Measurements from ENCODE around the gene TRAPPC3L.
A peak's percentile ranks its signal among the peaks of the same experiment; 100 is the strongest.

TRAPPC3L gene

DNA sequence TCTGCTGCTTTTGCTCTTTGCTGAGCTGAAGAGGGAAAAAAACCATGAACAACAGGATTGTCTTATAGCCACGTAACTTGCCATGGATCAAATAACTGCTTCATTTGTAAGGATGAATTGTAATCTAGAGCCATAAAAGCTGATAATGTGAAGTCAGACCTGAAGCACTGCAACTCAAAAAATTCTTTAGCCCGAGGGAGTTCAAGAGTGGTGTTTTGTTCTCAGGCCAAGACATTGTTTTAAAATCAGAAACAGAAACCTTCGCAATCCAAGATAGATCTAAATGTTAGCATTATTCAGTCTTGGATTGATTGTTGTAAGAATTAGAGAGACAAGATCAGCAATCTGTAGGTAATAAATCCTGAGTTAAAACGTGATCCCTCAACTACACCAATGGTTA is at the start of gene TRAPPC3L:
TRAPPC3L (minus strand) TSS at position 34 of the 400 bp plus-strand sequence. CDS start 170 bp downstream, outside the sequence.
- DNase-seq (ENCODE audit: low read depth) = no peak

DNA sequence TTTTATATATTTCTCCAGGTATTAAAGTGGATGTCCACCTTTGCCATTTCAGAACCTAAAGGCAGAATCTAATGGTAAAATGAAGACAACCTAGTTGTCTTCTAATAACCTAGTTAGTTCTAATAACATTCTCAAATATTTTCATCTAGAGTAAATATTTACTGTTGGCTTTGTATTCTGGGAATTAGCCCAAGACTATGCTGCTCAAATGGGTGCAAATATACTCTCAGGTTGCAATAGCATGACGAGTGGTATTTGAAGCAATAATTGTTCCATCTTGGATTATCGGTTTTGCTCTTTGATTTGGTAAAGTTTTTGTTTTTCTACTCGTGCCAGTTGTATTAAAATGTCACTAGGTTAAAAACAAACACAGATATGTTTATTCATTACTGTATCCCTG is 49.8 kb upstream of the TRAPPC3L start:
- DNase-seq (ENCODE audit: low read depth) = no peak

DNA sequence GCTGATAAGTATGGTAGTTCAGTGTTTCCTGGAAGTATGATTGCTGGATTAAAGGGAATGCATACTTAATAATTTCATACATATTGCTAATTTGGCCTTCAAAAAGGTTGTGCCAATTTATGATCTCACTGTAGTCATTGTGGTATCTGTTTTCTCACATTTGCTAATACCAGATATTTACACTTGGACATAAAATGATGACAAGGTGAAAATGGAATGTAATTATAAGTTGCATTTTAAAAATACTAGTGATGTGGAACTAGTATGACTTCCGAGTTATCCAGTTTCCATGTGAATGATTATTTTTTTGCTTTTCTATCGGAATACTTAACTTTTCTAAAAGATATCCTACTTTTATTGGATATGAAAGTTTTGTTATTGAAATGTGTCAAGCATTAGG is 41.3 kb upstream of the TRAPPC3L start:
- DNase-seq (ENCODE audit: low read depth) = no peak

DNA sequence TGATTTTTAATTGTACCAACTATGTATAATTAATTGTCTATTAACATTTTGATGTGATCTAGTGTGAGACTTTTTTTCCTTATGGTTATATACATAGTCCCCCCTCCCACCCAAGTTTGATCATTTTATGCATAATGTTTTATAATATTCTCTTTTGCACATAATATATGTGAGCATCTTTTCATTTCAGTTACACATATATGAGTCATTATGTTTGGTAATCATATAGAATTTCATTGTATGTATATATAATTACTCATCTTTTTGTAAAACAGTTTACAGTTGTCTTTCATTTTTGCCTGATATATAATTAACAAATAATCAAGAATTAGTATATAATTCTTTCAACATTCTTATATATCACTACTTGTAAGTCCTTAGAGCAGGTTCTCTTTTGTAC is 40.8 kb upstream of the TRAPPC3L start:
- DNase-seq (ENCODE audit: low read depth) = no peak

DNA sequence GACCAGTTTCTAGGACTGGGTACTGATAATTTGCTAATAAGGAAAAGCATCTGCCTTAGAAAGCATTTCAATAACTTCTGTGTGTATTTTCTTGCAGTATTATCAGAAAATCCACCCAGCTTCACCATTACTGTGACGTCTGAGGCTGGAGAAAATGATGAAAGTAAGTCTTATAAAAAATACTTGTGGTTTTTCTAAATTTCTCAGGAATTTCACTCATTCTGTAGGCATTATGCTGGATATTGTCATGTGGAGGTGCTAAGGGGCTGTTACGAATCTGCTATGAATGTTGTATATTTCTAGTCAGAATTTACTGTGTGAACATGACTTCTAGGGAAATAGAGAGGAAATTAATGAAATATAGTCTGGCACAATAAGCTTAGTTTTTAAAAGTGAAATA is 34.7 kb upstream of the TRAPPC3L start:
- no peak for DNase-seq (ENCODE audit: low read depth)

DNA sequence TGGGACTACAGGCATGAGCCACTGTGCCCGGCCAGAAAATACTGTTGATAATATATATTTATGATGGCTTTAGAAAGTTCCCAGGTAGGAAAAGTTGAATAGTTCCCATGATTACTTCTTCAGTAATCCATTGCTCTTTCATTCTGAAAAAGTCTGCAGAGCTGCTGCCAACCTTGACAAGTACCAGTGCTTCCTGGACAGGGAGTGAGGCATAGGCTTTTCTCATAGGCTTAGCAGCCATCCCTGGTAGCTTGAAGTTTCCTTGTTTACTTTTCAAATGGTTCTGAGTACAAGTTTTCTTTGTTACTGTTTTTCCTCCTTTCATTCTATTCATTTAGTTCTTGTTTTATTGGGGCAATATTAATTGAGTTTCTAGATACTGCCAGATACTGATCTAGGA is 33.7 kb upstream of the TRAPPC3L start:
- no peak for DNase-seq (ENCODE audit: low read depth)

DNA sequence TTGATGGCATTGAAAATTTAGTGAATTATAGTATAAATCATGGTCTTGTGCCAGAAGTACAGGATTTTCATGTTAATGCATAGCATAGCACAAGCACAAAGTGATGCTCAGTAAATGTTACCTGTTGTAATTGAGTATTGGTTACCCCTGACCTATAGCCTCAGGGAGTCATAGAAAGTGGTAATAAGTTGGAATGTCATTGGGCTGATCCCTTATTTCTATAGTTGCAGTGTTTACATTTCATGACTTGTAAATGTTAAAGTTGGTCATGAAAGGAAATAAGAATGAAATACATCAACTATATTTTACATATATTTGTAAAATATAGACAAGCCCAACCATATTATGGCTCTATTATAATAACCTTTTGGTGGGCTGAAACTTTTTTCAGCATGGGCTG is 32.9 kb upstream of the TRAPPC3L start:
- no peak for DNase-seq (ENCODE audit: low read depth)

DNA sequence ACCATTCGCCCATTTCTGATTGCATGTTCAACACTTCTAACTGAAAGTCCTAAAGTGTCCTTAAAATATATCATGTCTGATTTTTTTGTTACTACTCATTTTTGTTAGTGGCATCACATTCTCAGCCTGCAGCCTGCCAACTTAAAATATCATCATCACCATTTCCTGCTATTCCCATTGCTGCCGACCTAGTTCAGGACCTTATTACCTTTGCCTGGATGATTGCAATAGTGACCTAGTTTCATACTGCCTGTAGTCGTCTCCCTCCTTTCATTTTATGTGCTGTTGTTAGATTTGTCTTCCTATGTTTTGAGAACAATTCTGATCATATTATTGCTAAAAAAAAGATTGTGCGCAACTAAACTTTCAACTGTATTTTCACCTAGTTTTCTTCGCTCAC is 32.0 kb upstream of the TRAPPC3L start:
- no peak for DNase-seq (ENCODE audit: low read depth)

DNA sequence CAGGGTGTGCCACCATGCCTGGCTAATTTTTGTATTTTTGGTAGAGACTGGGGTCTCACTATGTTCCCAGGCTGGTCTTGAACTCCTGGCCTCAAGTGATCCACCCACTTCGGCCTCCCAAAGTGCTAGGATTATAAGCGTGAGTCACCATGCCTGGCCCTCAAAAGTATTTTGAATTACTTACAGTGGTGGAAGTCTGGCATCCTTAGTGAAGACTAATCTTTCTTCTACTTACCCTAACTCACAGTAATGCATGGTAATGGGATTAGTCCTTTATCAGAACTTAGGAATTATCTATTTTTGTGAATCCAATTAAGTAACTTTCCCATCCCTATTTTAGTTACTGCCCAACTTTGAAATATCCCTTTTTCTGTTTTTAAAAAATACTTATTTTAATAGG is 29.7 kb upstream of the TRAPPC3L start:
- DNase-seq (ENCODE audit: low read depth) = no peak

DNA sequence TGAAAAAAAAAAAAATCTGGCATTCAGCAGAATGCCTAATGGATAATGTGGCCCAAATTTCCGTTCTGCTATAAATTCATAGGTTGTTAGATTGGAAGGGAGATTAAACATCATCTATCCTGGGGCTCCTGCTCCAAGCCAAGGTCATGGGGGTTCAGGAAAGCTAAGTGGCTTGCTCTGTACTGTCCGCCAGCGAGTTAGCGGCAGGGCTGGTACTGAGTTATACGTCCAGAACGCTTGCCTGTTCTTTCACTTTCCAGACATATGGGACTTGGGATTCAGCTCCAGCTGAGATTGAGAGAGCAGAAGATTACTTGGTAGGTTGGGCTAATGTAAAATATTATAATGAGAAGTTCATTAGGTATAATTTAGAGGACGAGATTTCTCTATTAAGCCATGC is 26.7 kb upstream of the TRAPPC3L start:
- no peak for DNase-seq (ENCODE audit: low read depth)

DNA sequence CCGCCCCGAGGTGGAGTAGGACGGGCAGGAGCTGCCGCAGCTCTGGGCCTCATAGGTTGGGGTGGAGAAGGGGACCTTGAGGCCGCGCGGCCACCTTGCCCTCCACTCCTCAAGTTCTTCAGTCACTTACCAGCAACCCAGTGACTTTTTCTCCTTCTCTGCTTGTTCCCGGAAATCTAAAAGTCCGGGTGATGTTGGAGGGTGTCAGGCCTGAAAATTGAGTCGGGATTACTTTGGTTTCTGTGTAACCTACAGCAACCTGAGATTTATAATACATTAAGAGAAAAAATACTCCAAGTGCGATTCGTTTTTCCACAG is 26.2 kb upstream of the TRAPPC3L start:
- no peak for DNase-seq (ENCODE audit: low read depth)

DNA sequence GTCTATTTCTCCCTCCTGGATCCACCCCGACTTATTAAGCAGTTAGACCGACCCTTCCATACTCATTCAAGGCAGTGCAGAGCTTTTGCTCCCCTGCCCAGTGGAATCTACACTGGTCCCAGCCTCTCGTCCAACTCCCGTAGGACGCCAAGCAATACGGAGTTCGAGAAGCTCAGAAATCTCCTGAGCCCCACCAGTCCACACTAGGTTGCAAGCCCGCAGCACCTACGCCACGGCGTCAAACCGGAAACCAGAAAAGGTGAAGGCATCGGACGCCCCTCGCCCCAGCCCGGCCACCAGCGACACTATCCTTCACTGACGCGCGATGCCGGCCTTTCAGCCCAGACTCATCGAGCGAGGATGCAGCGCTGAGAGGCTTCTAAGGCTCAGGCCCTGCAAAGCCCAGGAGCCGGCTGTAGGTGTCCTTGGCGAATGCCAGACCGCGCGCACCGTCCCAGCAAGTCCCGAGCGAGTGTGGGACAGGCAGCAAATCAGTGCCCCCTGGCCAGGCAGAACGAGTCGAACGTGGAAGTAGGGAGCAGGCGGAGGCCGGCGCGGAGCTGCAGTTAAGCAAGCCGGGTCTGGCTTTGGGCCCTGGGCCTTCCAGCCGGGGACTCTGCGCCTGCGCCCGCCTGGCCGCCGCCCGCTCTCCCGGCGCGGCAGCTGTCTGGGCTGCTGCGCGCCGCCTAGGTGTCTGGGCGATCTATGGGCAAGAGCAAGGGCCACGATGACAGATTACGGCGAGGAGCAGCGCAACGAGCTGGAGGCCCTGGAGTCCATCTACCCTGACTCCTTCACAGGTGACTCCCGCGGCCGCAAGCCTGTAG is 25.6 kb upstream of the TRAPPC3L start, which contains the start of gene RWDD1:
RWDD1 (plus strand) TSS at position 649 of the 827 bp plus-strand sequence; CDS start at position 728, 79 bp downstream.
- DNase-seq (ENCODE audit: low read depth) = peak; percentile 94

DNA sequence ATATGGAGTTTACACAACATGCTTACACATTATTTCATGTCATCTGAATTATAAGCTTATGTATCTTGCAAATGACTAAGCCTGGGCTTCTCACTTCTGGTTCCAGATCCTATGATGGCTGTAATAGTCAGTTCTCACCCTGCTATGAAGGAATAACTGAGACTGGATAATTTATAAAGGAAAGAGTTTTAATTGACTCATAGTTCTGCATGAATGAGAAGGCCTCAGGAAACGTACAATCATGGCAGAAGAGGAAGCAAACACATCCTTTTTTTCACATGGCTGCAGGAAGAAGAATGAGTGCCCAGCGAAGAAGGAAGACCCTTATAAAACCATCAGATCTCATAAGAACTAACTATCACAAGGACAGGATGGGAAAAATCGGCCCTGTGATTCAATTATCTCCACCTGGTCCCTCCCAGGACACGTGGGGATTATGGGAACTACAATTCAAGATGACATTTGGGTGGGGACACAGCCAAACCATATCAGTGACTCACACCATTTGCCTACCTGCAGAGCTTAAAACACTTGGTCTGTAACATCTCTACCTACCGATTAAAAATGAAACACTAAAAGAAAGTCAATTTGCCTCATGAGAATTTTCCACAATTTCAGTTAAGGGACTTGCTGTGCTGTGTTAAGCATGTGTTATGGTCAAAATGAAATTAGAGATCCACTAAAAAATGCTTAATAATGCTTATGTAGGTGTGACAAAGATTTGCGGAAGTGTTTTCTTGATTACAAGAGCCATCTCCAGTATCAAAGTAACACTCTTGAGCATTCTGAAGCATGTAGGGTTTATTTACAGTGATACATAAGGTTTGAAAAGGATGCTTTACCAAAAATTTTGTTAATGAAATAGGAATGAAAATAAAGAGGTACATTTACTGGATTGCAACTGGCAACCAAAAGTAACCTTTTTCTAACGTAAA is 23.6 kb upstream of the TRAPPC3L start:
- no peak for DNase-seq (ENCODE audit: low read depth)

DNA sequence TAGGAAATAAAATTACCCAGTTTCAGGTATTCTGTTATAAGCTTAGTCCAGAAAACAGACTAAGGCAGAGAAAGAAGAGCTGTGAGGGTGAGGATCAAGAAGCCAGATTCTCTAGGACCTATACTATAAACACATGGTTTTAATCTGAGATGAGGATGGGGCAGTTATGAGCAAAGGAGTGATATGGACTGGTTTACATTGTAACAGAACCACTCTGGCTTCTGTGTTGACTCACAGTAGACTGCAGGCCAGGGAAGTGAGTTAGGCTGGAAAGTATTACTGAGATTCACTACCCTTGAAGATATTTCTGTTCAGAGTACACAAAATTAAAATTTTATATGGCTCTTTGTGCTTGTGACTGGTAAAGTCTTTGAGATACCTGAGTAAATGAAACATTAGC is 22.6 kb upstream of the TRAPPC3L start:
- DNase-seq (ENCODE audit: low read depth) = no peak

DNA sequence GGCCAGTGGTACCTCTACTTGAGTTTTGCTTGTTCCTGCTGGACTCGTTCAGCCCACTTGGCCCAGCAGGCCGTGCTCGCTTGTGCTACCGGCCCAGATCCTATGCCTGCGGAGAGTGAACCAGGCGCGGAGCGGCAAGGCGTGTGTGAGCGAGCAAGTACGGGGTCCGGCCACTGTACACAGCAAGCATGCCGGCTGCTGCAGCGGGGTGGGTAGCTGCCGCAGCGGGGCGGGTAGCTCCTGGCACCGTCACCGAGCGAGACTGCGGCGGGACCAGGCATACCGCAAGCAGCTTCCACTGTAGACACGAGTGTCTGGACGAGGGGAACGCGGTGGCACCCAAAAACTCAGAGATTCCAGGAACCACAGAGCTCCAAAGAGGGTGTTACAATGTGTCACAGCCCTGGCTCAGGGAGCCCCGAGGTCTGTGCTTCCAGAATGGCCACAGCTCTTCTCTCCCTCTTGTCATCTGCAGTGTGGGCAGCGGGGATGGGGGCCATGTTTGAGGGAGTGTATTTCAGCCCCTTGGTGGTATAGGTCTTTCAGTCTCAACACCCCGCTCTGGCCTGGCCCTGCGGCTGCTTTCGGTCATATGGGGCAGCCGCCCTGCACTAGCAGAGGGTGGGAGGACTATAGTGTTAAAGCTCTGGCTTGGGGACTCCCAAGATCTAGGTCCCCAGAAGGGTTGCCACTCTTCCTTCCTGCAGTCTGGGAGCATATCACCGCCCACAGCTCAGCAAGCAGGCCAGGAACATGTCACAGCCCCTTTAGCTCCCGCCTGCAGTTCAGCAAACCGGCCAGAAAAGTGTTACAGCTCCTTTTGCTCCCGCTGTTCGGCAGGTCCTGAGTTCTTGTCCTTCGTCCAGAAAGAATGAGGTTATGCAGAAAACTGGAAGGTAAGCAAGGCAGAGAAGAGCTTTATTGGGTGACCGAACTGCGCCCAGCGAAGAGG is 19.7 kb upstream of the TRAPPC3L start:
- DNase-seq (ENCODE audit: low read depth) = no peak

DNA sequence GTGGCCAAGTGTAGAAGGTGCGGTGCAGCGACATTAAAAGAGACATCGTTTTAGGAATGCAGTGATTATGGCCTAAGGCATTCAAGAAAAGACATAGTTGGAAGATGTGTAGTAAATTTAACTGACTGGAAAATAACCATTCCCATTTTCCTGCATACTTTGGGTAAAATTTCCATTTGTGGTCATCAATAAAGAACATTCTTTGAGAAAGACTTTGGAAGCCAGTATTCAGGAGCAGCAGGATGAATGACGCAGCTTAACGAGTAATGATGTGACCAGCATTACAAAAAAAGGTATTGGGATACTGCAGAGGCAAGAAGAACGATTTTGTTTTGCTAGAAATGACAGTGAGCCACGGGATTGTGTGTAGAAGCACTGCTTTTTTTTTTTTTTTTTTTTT is 18.8 kb upstream of the TRAPPC3L start:
- no peak for DNase-seq (ENCODE audit: low read depth)

DNA sequence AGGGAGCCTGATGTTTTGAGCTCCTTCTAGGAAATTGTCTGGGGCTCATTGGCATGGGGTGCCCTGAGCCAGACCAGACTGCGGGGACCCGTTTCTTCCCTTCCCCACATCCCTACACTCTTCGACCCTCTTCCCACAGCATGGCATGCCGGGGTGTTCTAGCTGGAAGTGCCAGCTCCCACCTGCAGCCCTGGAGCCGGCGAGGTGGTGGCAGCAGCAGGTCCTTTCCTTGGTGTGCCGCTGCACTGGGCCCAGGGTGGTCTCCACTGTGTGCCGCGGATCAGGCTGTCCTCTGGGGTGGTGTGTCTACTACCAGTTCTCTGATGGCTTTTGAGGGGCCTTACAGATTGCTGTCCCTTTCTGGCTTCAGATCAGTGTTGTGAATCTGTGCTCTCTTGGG is 18.3 kb upstream of the TRAPPC3L start:
- DNase-seq (ENCODE audit: low read depth) = no peak

DNA sequence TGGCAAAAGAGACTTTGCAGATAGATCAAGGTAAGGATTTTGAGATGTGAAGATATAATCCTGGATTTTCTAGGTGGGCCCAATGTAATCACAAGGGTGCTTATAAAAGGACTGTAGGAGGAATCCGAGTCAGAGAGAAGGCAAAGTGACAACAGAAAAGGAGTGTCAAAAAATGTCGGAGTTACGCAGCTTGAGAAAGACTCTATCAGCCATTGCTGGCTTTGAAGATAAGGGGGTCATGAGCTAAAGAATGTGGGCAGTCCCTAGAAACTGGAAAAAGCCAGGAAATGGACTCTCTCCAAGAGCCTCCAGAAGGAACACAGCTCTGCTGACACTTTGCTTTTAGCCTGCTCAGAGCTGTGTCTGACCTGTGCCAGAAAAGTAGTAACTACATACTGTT is 17.1 kb upstream of the TRAPPC3L start:
- no peak for DNase-seq (ENCODE audit: low read depth)

DNA sequence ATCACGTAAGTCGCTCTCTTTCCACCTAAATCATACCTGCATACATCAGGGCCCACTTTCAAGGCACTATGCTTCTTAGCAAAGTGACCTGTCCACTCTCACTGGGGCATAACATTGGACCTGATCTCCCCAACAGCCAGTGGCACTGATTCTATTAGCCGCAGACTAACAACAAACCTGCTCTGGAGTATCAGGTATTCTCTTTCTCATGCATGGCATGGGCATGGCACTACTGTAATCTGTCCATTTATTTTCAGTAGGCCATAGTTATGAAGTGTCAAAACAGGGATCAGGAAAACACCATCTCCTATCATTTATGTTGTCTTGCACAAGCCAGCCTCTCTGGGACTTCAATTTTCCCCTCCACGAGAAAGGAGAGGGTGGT is 16.5 kb upstream of the TRAPPC3L start:
- no peak for DNase-seq (ENCODE audit: low read depth)

DNA sequence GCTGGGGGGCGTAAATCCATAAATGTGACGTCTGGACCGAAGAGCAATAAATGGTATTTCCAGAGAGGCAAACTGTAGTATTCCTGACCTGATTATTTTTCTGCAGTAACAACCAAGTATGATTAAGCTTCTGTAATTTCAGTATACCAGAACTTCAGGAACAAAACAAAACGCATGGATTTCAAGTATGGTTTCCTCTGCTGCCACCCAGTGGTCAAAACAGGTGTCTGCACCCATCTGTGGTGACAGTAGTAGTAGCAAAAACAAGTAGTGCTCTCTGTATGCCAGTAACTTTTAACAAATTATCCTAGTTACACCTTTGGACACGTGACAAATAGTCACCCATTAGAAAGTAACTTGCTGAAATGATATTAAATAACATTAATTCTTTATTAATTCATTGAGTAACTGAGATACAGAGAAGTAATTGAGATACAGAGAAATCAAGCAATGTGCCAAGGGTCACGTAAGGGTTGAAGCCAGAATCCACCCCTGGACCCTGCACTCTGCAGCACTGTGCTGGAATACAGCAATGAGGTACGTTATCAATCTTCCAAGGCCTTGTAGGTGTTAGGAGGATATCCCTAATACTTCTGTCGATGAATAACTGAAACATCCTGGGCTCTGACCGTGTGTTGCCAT is 16.0 kb upstream of the TRAPPC3L start:
- peak; percentile 32 for DNase-seq (ENCODE audit: low read depth)

DNA sequence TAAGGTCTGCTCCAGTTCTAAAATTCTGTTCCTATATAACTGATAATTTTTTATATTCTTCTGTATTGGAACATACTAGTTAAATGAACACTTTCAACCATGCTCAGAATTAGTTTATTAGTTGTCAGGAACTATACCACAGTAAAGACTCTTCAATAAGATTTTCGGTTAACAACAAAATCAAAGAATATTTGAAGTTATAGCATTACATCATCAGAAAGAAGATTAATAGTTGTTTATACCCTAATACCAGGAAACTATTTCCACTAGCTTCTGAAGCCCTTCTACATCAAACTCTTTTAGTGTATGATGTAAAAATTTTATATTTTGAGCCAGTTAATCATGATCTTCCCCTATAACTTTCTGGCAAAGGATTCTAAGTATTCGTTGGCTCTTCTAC is 14.6 kb upstream of the TRAPPC3L start:
- DNase-seq (ENCODE audit: low read depth) = no peak

DNA sequence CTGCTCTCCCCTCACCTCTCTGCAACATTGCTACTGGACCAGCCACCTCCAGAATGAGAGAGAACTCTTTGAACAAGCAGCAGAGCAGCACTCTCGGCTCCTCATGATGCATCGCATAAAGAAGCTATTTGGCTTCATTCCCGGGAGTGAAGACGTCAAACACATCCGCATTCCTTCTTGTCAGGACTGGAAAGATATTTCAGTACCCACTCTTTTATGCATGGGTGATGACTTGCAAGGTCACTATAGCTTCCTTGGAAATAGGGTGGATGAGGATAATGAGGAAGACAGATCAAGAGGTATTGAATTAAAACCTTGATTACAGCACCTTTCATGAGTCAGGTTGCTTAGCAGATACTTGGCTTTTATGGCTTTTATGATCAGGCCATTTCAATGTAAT is 12.4 kb upstream of the TRAPPC3L start:
- DNase-seq (ENCODE audit: low read depth) = no peak

Measured in stimulated activated CD8-positive, alpha-beta memory T cell treated with anti-CD3 and anti-CD28 coated beads, Interleukin-7, amount 100 ng/mL, for 24 hours (primary cell).